Renal cortical epithelial cell (primary cell): ENCODE data around the gene PSMD4. TPM values are rescaled to one million over a fixed set of nuclear protein-coding genes. Genes with fewer than 3 reads are reported as not detected.

Experiments used
- DNase-seq: peaks from one replicate; pipeline ENCODE4 v3.0.0-alpha.2; 2011; ENCODE audit warnings: low read depth
- total RNA-seq: library from RNA; depleted of rRNA; stranded (reverse); fragments of >200 nt; gene quantifications from 2 replicates; pipeline ENCODE4 v1.2.3, GENCODE V29; 2014

Gene PSMD4
- total RNA-seq, 1 donor from 2014 or later: 181 TPM

- no peak for DNase-seq
Observed at GRCh38 chr1:151294742-151295462, 40.4 kb downstream of the PSMD4 start.

- DNase-seq: no peak
Observed at GRCh38 chr1:151309811-151310323, 55.3 kb downstream of the PSMD4 start.

- DNase-seq: no peak
Observed at GRCh38 chr1:151311011-151311410, 56.5 kb downstream of the PSMD4 start.

- DNase-seq: peak; percentile 99
Observed at GRCh38 chr1:151311589-151312331, 57.2 kb downstream of the PSMD4 start.

- DNase-seq: no peak
Observed at GRCh38 chr1:151312411-151312810, 57.9 kb downstream of the PSMD4 start.

GRCh38 chr1:151312826-151313225, 58.3 kb downstream of the PSMD4 start:
- no peak for DNase-seq

GRCh38 chr1:151313501-151313900, 59.0 kb downstream of the PSMD4 start:
- no peak for DNase-seq

- peak; percentile 72 for DNase-seq
Observed at GRCh38 chr1:151314137-151314875, 59.8 kb downstream of the PSMD4 start.

GRCh38 chr1:151315565-151316235, 61.2 kb downstream of the PSMD4 start:
- no peak for DNase-seq

Other genes with a start within 250 kb of the PSMD4 start
- gene MINDY1, start 247.8 kb upstream of the PSMD4 start, total RNA-seq: 35.4 and 47.7 TPM in 2 replicates
- gene PRUNE1, start 246.3 kb upstream of the PSMD4 start, total RNA-seq: 12.5 and 21.6 TPM in 2 replicates
- gene BNIPL, start 218.1 kb upstream of the PSMD4 start, total RNA-seq: 0.40 TPM in 1 of 2 replicates, not detected in the other
- 0.52 and 1.1 TPM in 2 replicates for gene C1orf56, start 207.0 kb upstream of the PSMD4 start, total RNA-seq
- gene CDC42SE1, start 195.1 kb upstream of the PSMD4 start, total RNA-seq: 80.7 and 134 TPM in 2 replicates
- gene MLLT11, start 194.3 kb upstream of the PSMD4 start, total RNA-seq: 6.1 and 6.6 TPM in 2 replicates
- gene GABPB2, start 184.0 kb upstream of the PSMD4 start, total RNA-seq: 9.6 and 14.1 TPM in 2 replicates
- gene SEMA6C, start 108.1 kb upstream of the PSMD4 start, total RNA-seq: 8.4 TPM in 1 of 2 replicates, not detected in the other
- gene TNFAIP8L2, start 98.1 kb upstream of the PSMD4 start, total RNA-seq: not detected in 2 replicates
- 5.8 and 7.5 TPM in 2 replicates for gene LYSMD1, start 88.8 kb upstream of the PSMD4 start, total RNA-seq
- gene SCNM1, start 88.6 kb upstream of the PSMD4 start, total RNA-seq: 16.8 and 20.0 TPM in 2 replicates
- gene TMOD4, start 78.8 kb upstream of the PSMD4 start, total RNA-seq: not detected in 2 replicates
- gene VPS72, start 64.5 kb upstream of the PSMD4 start, total RNA-seq: 75.6 and 82.8 TPM in 2 replicates
- gene PIP5K1A, start 56.2 kb upstream of the PSMD4 start, total RNA-seq: 67.4 and 95.5 TPM in 2 replicates
- gene ZNF687, start 27.6 kb downstream of the PSMD4 start, total RNA-seq: 10.1 and 32.3 TPM in 2 replicates
- gene PI4KB, start 72.7 kb downstream of the PSMD4 start, total RNA-seq: 43.4 and 57.0 TPM in 2 replicates
- 92.2 and 111 TPM in 2 replicates for gene RFX5, start 92.5 kb downstream of the PSMD4 start, total RNA-seq
- gene SELENBP1, start 118.0 kb downstream of the PSMD4 start, total RNA-seq: 5.0 and 26.8 TPM in 2 replicates
- gene PSMB4, start 144.8 kb downstream of the PSMD4 start, total RNA-seq: 207 and 403 TPM in 2 replicates
- gene POGZ, start 204.8 kb downstream of the PSMD4 start, total RNA-seq: 8.2 and 41.7 TPM in 2 replicates